ENCODE data around the gene FOXP1. TPM values are rescaled to one million over a fixed set of nuclear protein-coding genes. Genes with fewer than 3 reads are reported as not detected.

FOXP1 gene
- total and polyA plus RNA-seq, 8 donors = 12.3 to 215 (median 117) TPM

GRCh38 chr3:71102111-71102983, 481.2 kb downstream of the FOXP1 start:
- 47 to 60% (median 54%) methylated on average over 11 of the region's 11 CpGs for WGBS, 5 donors
- Histone ChIP-seq H3K36me3 (peaks cover 0 to 6% (median 0%) of the 10 kb centered on the region in 4 donors), H3K9me3 (no peaks in the 10 kb centered on the region), H3K4me3 (no peak overlapping the region), H3K27ac (peak overlapping the region in 4 of 5 donors; percentile 52 to 70 (median 68)), H3K4me1 (peaks cover 38 to 99% (median 65%) of the 10 kb centered on the region in 4 donors), H3K27me3 (no peaks in the 10 kb centered on the region)
- peak in 1 of 2 donors; percentile 86 for DNase-seq
- peak in 1 of 3 donors; percentile 77 for TF ChIP-seq POLR2AphosphoS5 (IDR thresholded peaks at IDR 0.05)
- TF ChIP-seq EP300 (IDR thresholded peaks at IDR 0.05) = no peak
- intact Hi-C loops (cut with DNase I; ENCODE audit: low total_unique reads) = no loop called here

GRCh38 chr3:71101626-71102025, 481.9 kb downstream of the FOXP1 start:
- no peak for DNase-seq
- intact Hi-C loops (cut with DNase I; ENCODE audit: low total_unique reads) = no loop called here
- WGBS, 5 donors = 48 to 59% (median 53%) methylated on average over 5 of the region's 5 CpGs
- peaks cover 35 to 99% (median 60%) of the 10 kb centered on the region in 4 donors for H3K4me1 ChIP-seq
- no peak for TF ChIP-seq POLR2A (IDR thresholded peaks at IDR 0.05)
- TF ChIP-seq CTCF (IDR thresholded peaks at IDR 0.05) = no peak
- no peak for TF ChIP-seq POLR2AphosphoS5 (IDR thresholded peaks at IDR 0.05)
- TF ChIP-seq EP300 (IDR thresholded peaks at IDR 0.05) = no peak
- no peak overlapping the region for H3K4me3 ChIP-seq
- no peaks in the 10 kb centered on the region for H3K9me3 ChIP-seq
- H3K27ac ChIP-seq = peak overlapping the region in 4 of 5 donors; percentile 52 to 70 (median 68)
- no peaks in the 10 kb centered on the region for H3K27me3 ChIP-seq
- H3K36me3 ChIP-seq = peaks cover 0 to 6% (median 0%) of the 10 kb centered on the region in 4 donors

- peak overlapping the region in 4 of 5 donors; percentile 52 to 70 (median 68) for H3K27ac ChIP-seq
- H3K4me1 ChIP-seq = peaks cover 35 to 98% (median 59%) of the 10 kb centered on the region in 4 donors
- no peak overlapping the region for H3K4me3 ChIP-seq
- intact Hi-C loops (cut with DNase I; ENCODE audit: low total_unique reads) = no loop called here
- no peak for TF ChIP-seq EP300 (IDR thresholded peaks at IDR 0.05)
- no peak for TF ChIP-seq POLR2AphosphoS5 (IDR thresholded peaks at IDR 0.05)
- no peak for TF ChIP-seq CTCF (IDR thresholded peaks at IDR 0.05)
- TF ChIP-seq POLR2A (IDR thresholded peaks at IDR 0.05) = no peak
- H3K36me3 ChIP-seq = peaks cover 0 to 6% (median 0%) of the 10 kb centered on the region in 4 donors
- H3K27me3 ChIP-seq = no peaks in the 10 kb centered on the region
- WGBS, 5 donors = 77 to 86% (median 81%) methylated on average over 3 of the region's 3 CpGs
- no peak for DNase-seq
- H3K9me3 ChIP-seq = no peaks in the 10 kb centered on the region
Measured at GRCh38 chr3:71101014-71101413, 482.5 kb downstream of the FOXP1 start.

GRCh38 chr3:71099997-71100719, 483.4 kb downstream of the FOXP1 start:
- WGBS, 5 donors = 56 to 66% (median 58%) methylated on average over 6 of the region's 6 CpGs
- TF ChIP-seq POLR2A (IDR thresholded peaks at IDR 0.05) = no peak
- TF ChIP-seq POLR2AphosphoS5 (IDR thresholded peaks at IDR 0.05) = no peak
- TF ChIP-seq EP300 (IDR thresholded peaks at IDR 0.05) = no peak
- no peak for TF ChIP-seq CTCF (IDR thresholded peaks at IDR 0.05)

More at GRCh38 chr3:71099997-71100719, 483.4 kb downstream of the FOXP1 start:
- Histone ChIP-seq H3K27ac (peak overlapping the region; percentile 1 to 70 (median 67)), H3K27me3 (no peaks in the 10 kb centered on the region), H3K9me3 (no peaks in the 10 kb centered on the region), H3K4me3 (no peak overlapping the region), H3K4me1 (peaks cover 35 to 98% (median 59%) of the 10 kb centered on the region in 4 donors), H3K36me3 (peaks cover 0 to 4% (median 0%) of the 10 kb centered on the region in 4 donors)
- no peak for DNase-seq
- intact Hi-C loops (cut with DNase I; ENCODE audit: low total_unique reads) = no loop called here
